Peyer's patch (tissue), 4 donors: ENCODE results near the gene MLLT1.

ENCODE experiments used
- POLR2A ChIP-seq, 2 donors: fragments of 450-650 bp; IDR thresholded peaks; one replicate each; pipeline ENCODE4 v1.5.1; 2017; ENCODE audit warnings: antibody characterized with exemption in 2 of 2, mild to moderate bottlenecking in 2 of 2, moderate library complexity in 2 of 2
- TF ChIP-seq, protein P1 (sequence below), 6 experiments: fragments of 450-650 bp in 4 of 6; fragments of 200-600 bp in 2 of 6; sonication (generic) in 1 of 6; IDR thresholded peaks; one replicate each; pipeline ENCODE4 v1.5.1; 2017 to 2019; ENCODE audit warnings: antibody characterized with exemption in 6 of 6, mild to moderate bottlenecking in 3 of 6, moderate library complexity in 1 of 6

DNA sequence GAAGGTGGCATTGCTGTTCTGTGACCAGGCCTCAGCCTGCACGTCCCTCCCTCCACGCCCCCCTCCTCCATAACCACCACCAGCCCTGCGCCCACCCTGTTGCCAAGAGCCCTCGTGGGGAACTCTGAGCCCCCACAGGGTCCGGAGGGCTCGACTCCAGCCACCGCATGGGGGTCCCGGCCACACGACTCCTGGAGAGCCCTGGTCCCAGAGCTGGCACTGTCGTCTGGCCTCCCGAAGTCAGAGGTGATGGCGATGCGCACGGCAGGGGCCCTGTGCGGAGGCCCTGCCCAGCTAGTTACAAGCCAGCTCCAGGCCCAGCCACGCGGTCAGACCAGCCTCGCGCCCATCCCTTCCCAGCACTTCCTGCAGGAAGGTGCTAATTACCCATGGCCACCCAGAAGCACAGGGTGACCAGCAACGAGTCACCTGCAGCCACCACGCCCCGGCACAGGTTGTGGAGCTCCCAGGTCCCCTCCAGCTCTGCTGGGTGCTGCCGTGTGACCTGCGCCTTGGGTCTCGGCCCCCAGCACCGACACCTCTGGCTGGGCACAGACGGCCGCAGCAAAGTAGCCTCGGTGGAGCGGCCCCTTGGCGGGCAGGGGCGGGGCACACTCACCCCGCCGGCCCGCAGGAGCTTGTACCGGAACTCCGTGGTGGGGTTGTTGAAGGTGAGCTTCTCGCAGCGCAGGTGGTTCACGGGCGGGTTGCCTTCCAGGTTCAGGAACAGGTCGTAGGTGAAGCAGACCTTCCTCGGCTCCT is 49.6 kb downstream of the MLLT1 start:
- TF ChIP-seq, protein P1, sequence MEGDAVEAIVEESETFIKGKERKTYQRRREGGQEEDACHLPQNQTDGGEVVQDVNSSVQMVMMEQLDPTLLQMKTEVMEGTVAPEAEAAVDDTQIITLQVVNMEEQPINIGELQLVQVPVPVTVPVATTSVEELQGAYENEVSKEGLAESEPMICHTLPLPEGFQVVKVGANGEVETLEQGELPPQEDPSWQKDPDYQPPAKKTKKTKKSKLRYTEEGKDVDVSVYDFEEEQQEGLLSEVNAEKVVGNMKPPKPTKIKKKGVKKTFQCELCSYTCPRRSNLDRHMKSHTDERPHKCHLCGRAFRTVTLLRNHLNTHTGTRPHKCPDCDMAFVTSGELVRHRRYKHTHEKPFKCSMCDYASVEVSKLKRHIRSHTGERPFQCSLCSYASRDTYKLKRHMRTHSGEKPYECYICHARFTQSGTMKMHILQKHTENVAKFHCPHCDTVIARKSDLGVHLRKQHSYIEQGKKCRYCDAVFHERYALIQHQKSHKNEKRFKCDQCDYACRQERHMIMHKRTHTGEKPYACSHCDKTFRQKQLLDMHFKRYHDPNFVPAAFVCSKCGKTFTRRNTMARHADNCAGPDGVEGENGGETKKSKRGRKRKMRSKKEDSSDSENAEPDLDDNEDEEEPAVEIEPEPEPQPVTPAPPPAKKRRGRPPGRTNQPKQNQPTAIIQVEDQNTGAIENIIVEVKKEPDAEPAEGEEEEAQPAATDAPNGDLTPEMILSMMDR (IDR thresholded peaks at IDR 0.05): no peak
- TF ChIP-seq POLR2A (IDR thresholded peaks at IDR 0.05): no peak
